ENCODE measurements around the gene LIN7B. TPM values are rescaled to one million over a fixed set of nuclear protein-coding genes. Genes with fewer than 3 reads are reported as not detected.
A peak's percentile ranks its signal among the peaks of the same experiment; 100 is the strongest.
"Not testable (repeated sequence)": the region's sequence is repeated elsewhere in the genome, so short reads cannot be mapped to it uniquely, and the experiment has no call there.

The LIN7B gene
- total RNA-seq, 2 donors from 2014 or later = 9.0 to 9.3 TPM

DNA sequence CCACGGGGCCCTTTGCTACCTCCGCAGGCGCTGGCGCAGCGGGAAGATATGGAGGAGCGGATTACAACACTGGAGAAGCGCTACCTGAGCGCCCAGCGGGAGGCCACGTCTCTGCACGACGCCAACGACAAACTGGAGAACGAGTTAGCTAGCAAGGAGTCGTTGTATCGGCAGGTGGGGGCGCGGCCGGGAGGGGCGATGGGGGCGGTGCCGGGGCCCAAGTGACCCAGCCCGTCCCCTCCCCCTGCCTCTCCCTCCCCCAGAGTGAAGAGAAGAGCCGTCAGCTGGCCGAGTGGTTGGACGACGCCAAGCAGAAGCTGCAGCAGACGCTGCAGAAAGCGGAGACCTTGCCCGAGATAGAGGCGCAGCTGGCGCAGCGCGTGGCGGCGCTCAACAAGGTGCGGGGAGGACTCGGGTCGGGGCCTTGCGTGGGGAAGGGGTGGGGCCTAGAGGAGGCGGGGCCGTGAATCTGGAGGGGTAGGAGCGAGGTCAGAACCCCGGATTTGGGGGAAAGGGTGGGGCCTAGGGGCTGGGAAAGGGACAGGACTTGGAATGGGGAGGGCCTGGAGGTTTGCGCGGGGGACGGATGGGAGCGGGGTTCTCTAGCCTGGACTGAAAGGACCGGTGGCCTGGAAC, 18.9 kb downstream of the LIN7B start:
- intact Hi-C loops (cut with DNase I) = no loop called here
- no peak for DNase-seq (ENCODE audit: low spot score)

DNA sequence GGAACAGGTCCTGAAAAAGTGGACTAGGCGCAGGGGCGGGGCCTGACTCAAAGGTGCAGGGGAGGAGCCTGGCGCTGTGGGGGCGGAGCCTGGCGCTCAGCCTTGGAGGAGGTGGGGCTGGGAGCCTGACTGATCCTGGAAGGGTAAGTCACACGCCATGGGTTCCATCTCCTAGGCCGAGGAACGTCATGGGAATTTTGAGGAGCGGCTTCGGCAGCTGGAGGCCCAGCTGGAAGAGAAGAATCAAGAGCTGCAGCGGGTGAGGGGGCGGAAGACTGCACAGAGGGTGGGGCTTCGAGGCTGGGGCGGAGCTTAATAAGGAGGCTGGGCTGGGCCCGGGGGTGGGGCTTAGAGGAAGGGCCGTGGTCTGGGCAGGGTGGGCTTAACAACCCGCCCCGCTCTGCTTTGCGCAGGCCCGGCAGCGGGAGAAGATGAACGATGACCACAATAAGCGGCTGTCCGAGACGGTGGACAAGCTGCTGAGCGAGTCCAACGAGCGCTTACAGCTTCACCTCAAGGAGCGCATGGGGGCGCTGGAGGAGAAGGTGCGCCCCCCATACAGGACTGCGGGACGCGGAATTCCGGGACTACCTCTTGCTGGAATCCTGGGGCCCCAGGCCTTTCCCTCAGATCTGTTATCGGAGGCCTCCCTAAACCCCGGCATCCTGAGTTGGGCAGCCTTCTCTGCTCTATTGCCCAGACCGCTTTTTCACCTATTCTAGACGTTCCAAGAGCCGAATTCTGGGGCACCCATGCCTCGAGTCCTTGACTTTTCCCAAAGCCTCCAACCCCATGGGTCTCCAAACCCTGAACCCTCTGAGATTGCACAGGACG, 19.7 kb downstream of the LIN7B start:
- no peak for DNase-seq (ENCODE audit: low spot score)
- intact Hi-C loops (cut with DNase I) = no loop called here

DNA sequence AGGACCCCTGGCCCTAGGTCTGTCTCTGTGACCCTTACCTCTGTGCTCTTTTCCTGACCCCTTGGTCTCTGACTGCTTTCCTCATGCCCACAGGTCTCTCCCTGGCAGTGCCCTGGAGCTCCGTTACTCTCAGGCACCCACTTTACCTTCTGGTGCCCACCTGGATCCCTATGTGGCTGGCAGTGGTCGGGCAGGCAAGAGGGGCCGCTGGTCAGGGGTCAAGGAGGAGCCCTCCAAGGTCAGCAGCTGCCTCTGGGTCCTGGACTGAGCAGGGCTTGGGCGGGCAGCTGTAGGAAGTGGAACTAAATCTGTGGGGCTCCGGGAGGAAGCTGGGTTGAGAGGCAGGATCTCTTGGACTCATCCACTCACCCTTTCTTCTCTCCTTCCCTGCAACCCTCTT, 21.5 kb downstream of the LIN7B start:
- DNase-seq (ENCODE audit: low spot score) = no peak

DNA sequence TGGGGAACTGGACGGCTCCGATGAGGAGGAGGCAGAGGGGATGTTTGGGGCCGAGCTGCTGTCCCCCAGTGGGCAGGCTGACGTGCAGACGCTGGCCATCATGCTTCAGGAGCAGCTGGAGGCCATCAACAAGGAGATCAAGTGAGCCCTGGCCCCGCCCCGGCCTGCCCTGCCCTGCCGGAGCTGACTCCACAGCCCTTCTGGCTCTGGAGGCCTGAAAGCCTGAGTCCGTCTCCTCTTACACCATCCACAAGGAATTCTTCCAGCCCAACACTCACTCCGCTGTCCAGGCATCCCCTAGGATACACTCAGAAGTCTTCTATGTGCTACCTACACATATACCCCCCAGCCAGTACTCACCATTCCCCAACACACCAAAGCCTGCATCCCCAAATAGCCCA, 22.6 kb downstream of the LIN7B start:
- intact Hi-C loops (cut with DNase I) = no loop called here
- DNase-seq (ENCODE audit: low spot score) = no peak

More for the DNA sequence above, 21.5 kb downstream of the LIN7B start:
- intact Hi-C loops (cut with DNase I) = no loop called here

DNA sequence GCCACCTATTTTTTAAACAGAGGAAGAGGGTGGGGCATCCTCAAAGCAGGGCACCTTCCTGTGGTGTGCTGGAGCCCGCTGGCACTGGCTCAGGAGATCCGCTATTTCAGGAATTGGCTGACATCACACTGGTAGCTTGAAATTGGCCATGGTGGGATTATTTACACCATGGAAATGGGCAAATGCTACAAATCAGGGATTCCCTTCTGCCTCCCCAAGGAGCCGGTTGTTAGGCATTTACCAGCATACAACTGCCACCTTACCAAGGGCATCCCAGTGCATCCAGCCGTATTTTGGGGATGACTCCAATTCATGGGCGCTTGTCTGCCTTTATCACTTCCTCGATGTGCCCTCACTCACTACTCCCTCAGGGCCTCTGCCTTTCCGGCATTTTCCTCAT, 26.8 kb downstream of the LIN7B start:
- intact Hi-C loops (cut with DNase I) = loop anchor here in 1 of 2 donors (1.0 kb wide), 1 partner anchor 21 kb away; no protein-coding TSS in a partner anchor
- DNase-seq (ENCODE audit: low spot score) = no peak

DNA sequence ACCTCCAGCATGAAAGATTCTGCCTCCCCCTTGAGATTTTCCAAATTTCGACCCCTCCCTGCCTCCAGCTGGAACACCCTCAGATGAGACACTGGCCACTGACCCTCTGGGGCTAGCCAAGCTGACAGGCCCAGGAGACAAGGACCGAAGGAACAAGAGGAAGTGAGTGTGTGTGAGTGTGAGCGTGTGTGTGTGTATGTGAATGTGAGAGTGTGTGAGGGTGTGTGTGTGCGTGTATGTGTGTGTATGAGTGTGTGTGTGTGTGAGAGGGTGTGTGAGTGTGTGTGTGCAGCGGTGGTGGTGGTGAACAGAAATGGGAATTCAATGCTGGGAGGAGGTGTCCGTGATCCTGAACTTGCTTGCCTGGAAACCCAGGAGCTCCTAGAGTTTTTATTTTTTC, 27.2 kb downstream of the LIN7B start:
- intact Hi-C loops (cut with DNase I) = loop anchor here in 1 of 2 donors (1.0 kb wide), 1 partner anchor 21 kb away; no protein-coding TSS in a partner anchor
- no peak for DNase-seq (ENCODE audit: low spot score)

DNA sequence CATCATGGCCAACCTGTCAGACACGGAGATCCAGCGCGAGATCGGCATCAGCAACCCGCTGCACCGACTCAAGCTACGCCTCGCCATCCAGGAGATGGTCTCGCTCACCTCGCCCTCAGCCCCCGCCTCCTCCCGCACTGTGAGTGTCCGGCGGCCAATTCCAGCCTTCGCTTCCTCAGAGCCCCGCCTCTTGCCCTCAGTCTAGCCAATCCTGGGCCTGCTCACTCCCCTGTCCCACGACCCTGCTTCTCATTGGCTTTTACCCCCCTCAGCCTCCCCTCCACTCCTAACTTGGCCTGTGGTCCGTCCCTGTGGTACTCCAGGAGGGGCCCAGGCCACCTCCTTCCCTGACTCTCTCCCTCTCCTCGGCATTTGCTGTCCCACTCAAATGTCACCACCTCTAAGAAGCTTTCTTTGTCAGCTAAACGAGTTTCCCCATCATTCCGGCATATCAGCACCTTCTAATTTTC, 28.7 kb downstream of the LIN7B start:
- intact Hi-C loops (cut with DNase I) = no loop called here
- peak; percentile 94 for DNase-seq (ENCODE audit: low spot score)

DNA sequence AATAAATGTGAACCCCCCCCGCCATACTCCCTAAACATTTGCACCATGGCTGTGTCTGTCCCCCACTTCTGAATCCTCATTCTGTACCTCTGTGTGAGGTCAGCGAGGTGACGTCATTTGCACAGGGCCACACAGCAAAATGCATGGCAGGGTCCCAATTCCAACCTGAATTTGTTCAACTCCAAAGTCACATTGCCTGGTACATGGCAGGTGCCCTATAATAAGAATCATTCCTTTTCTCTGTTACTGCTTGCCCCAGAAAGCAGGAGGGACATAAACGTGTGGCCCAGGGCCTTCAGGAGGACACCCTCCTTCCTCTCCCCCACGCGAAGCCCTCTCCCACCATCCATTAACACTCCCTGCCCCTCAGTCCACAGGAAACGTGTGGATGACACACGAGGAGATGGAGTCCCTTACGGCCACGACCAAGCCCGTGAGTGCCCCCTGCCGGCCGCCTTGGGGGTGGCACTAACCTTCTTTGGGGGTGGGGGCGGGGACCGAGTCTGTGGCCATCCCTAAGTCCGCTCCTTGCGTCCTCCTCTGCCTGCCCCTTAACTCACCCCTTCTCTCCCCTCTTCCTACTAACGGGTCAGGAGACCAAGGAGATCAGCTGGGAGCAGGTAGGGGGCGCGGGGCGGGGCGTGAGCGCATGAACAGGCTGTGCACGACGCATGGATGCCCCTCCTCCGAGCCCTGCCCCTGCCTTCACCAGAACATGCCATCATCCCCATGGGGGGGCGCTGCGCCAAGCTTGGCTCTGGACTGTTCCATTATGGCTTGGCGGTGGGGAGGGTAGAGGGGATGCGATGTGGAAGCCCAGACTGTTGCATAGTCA, 31.6 kb downstream of the LIN7B start:
- peak; percentile 93 for DNase-seq (ENCODE audit: low spot score)
- intact Hi-C loops (cut with DNase I) = no loop called here

DNA sequence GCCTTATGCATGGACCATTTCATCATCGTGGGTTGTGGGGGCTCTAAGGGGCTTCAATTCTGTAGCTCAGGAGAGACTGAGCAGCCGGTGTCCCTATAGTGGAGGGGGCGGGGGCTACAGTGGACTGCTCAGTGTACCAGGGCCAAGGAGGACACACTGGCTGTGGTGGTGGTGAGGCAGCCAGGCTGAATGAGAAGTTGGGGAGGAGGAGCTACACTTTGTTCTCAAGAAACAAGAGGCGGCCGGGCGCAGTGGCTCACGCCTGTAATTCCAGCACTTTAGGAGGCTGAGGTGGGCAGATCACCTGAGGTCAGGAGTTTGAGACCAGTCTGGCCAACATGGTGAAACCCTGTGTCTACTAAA, 32.2 kb downstream of the LIN7B start:
- intact Hi-C loops (cut with DNase I); DNase-seq (ENCODE audit: low spot score): not testable (repeated sequence)

DNA sequence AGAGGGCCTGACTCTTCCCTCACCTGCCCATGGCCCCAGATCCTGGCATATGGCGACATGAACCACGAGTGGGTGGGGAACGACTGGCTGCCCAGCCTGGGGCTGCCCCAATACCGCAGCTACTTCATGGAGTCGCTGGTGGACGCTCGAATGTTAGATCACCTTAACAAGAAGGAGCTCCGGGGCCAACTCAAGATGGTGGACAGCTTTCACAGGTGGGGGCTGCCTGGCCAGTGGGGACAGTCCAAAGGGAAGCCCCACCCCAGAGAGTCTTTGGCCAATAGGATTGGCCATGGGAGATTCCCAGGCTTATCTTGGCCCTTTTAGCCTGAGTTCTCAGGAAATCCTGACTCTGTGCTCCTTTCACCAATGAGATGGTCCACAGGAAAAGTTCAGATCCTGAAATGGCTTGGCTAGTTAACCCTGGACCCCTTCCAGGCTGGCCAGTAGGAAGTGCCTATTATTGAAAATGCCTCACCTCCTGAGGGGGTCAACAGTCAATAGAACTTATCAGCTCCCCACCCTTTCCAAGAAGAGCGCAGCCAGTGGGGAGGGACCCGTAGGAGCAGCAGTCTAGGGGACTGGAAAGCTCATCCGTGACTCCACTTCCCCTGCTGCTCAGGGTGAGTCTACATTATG, 34.0 kb downstream of the LIN7B start:
- intact Hi-C loops (cut with DNase I) = no loop called here

DNA sequence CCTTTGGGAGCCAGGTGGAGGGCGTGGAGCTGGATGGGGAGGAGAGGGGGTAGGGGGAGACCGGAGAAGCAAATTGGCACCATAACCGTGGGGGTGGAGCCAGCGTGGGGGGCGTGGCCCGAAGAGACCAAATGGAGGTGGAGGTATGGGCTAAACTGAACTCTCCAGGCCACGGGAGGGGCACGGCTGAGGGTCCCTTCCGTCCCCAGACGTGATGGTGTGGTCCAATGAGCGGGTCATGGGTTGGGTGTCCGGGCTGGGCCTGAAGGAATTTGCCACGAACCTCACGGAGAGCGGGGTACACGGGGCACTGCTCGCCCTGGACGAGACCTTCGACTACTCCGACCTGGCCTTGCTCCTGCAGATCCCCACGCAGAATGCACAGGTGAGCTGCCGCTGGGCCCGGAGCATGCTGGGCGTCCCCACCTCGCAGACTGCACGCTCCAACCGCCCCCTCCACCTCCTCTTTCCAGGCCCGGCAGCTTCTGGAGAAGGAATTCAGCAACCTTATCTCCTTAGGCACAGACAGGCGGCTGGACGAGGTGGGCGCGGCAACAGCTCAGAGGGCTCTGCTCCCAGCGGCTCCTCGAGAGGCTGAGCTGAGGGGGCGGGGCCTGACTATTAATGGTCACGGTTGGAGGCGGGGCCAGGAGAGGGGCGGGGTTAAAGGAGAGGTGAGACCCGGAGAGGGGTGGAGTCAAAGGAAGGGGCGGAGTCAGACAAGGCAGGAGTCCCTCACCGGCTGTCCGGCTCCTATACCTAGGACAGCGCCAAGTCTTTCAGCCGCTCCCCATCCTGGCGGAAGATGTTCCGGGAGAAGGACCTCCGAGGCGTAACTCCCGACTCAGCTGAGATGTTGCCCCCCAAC, 34.8 kb downstream of the LIN7B start:
- intact Hi-C loops (cut with DNase I) = no loop called here
- peak; percentile 98 for DNase-seq (ENCODE audit: low spot score)

More for the DNA sequence above, 34.0 kb downstream of the LIN7B start:
- no peak for DNase-seq (ENCODE audit: low spot score)

DNA sequence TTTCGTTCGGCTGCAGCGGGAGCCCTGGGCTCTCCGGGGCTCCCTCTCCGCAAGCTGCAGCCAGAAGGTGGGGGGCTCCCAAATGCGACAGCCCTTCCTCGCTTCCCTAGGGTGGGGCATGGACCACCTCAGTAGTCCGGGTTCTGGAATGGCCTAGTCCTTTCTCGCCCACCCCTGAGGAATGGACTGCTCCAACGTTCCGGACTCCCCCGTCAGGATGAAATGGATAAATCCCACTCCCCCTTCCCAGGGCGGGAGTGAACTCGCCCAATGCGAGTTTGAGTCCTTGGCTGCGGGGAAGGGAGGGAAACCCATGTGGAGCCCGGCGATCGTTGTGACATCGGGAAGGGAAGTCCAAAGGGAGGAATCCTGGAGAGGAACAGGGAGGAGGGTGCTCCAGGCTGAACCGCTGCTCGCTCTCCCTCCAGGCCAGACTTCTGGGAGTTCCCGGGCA, 35.5 kb downstream of the LIN7B start:
- intact Hi-C loops (cut with DNase I) = no loop called here
- peak; percentile 93 for DNase-seq (ENCODE audit: low spot score)

DNA sequence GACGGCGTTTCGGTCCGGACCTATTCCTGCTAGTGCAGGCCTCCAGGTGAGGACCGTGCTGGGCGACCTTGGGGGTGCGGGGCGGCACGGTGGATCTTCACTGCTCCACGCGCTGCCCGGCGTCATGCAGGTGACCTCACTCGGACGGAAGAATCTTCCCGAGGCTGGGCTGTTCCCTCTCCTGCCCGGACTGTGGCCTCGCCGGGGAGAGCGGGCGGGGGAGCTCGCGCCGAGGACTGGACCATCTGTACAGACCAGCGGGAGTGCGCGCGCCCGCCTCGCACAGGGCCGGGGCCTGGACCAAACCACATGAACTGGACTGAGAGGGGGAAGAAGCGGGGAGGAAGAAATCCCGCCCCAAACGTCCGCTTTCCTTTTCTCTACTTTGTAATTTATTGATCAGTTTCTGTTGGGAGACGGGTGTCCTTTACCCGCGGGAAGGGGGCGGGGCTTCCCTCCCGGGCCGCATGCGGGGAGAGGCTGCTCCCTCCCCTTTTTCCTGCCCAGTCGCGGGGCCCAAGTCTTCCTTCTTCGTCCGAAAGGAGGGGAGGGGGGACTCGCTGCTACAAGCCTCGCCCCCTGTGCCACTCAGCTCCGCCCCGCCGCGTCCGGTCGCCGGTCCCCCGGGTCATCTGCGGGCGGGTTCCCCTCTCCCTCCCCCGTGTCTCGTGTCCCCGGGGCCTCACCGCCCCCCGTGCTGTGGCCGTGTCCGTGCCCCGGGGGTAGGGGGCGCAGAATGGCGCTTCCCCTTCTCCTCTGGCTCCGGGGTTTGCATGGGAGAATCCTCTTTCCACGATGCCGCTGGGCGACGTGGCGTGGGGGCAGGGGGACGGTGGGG, 36.2 kb downstream of the LIN7B start:
- intact Hi-C loops (cut with DNase I) = no loop called here

DNA sequence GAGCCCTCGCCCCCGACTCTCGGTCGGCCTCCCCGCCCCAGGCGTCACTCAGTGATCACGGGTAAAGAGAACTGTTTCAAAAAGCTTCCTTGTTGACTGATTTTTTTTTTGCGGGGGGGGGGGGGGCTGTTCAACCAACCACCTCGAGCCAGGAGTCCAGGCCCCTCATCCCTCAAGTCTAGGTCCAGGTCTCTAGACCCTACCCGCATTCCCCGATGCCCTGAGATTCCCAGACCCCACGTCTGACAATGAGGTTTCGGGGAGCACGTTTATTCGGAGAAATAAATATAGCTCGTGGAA, 36.7 kb downstream of the LIN7B start:
- intact Hi-C loops (cut with DNase I) = no loop called here
- DNase-seq (ENCODE audit: low spot score) = no peak

More for the DNA sequence above, 36.2 kb downstream of the LIN7B start:
- peak; percentile 92 for DNase-seq (ENCODE audit: low spot score)

DNA sequence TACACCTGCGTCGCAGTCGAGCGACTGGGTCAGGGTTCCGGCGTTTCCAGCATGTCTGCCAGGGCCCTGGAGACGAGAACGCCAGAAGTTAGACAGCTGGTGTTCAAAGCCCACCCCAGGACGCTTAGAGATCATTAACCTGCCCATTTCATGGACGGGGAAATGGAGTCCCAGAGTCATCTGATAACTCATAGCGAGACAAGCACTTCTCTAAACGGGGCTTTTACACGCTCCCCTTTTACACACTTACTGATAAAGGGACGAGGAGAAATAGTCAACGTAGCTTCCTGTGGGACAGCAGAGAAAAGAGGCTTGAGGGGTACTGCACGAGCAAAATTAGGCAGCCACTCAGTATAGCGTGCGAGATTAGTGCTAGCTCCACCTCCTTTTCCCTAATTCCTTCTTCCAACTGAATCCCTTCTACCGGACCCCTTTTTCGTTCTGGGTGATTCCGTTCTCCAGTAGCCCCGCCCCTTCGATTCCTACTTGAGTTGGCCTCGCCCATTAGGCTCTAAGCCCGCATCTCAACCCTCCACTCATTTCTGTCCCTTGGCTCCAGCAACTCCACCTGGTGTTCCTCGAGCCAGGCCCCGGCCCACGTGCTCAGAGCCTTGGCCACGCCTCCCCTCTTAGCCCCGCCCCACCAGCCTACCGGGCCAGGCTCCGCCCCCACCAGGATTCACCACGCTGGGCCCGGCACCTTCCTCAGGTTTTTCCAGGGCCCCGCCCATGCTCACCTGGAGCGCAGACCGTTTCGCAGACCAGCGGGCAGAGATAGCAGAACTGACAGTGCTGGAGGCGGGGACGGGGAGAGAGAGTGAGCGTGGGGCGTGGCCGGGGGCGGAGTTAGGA, 37.3 kb downstream of the LIN7B start:
- no peak for DNase-seq (ENCODE audit: low spot score)
- intact Hi-C loops (cut with DNase I) = no loop called here

DNA sequence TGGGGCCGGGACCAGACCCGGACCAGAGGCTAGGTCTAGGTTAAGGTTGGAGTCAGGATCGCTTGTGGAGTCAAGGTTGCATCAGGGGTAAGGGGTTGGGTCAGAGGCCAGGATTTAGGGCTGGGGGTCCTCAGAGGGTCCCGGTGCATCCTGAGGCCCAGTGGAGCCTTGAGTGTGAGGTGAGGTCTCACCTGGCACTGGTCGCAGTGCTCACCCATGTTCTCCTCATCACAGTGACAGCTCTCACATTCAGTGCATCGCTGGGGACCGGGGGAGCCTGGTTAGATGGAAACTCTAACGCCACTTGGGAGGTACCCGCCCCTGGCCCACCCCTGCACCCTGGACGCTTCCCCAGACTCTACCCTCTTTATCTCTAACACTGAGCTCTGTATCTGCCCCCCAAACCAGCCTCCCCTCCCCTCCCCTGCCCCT, 38.0 kb downstream of the LIN7B start:
- DNase-seq (ENCODE audit: low spot score) = no peak
- intact Hi-C loops (cut with DNase I) = no loop called here

Data from posterior vena cava (tissue), 2 donors.